Measurements from ENCODE around the gene KCNK3. TPM values are rescaled to one million over a fixed set of nuclear protein-coding genes. Genes with fewer than 3 reads are reported as not detected.
"Not testable (repeated sequence)": the region's sequence is repeated elsewhere in the genome, so short reads cannot be mapped to it uniquely, and the experiment has no call there.

Gene KCNK3
- total and polyA plus RNA-seq, 2 experiments from 2014 or later: 2.9 to 3.1 TPM

- Histone ChIP-seq H3K4me3 (no peak overlapping the region), H3K27ac (no peak overlapping the region), H3K4me1 (ENCODE audit: low read depth) (peaks cover 17% of the 10 kb centered on the region), H3K9me3 (ENCODE audit: low read depth) (no peaks in the 10 kb centered on the region), H3K27me3 (no peaks in the 10 kb centered on the region), H3K36me3 (no peaks in the 10 kb centered on the region)
- TF ChIP-seq CTCF (IDR thresholded peaks at IDR 0.05; ENCODE audit: low read depth, low read length): no peak
- no peak for DNase-seq (ENCODE audit: low read depth in 1 of 2, low spot score in 1 of 2)
Observed at GRCh38 chr2:26657265-26657664, 35.3 kb upstream of the KCNK3 start.

- Histone ChIP-seq H3K27ac (no peak overlapping the region), H3K36me3 (no peaks in the 10 kb centered on the region), H3K4me3 (no peak overlapping the region), H3K4me1 (ENCODE audit: low read depth) (peaks cover 7% of the 10 kb centered on the region), H3K9me3 (ENCODE audit: low read depth) (no peaks in the 10 kb centered on the region), H3K27me3 (no peaks in the 10 kb centered on the region)
- TF ChIP-seq CTCF (IDR thresholded peaks at IDR 0.05; ENCODE audit: low read depth, low read length): no peak
- DNase-seq (ENCODE audit: low read depth in 1 of 2, low spot score in 1 of 2): no peak
Observed at GRCh38 chr2:26658691-26659346, 33.7 kb upstream of the KCNK3 start.

GRCh38 chr2:26660363-26660962, 32.1 kb upstream of the KCNK3 start:
- DNase-seq (ENCODE audit: low read depth in 1 of 2, low spot score in 1 of 2): no peak
- Histone ChIP-seq H3K36me3 (no peaks in the 10 kb centered on the region), H3K9me3 (ENCODE audit: low read depth) (no peaks in the 10 kb centered on the region), H3K4me3 (no peak overlapping the region), H3K27ac (no peak overlapping the region), H3K27me3 (no peaks in the 10 kb centered on the region), H3K4me1 (ENCODE audit: low read depth) (no peaks in the 10 kb centered on the region)
- TF ChIP-seq CTCF (IDR thresholded peaks at IDR 0.05; ENCODE audit: low read depth, low read length): no peak

- H3K4me3 ChIP-seq; H3K27me3 ChIP-seq; DNase-seq (ENCODE audit: low read depth in 1 of 2, low spot score in 1 of 2); H3K4me1 ChIP-seq (ENCODE audit: low read depth); H3K36me3 ChIP-seq; H3K27ac ChIP-seq; H3K9me3 ChIP-seq (ENCODE audit: low read depth): not testable (repeated sequence)
Observed at GRCh38 chr2:26665296-26665695, 27.2 kb upstream of the KCNK3 start.

GRCh38 chr2:26666671-26667070, 25.9 kb upstream of the KCNK3 start:
- no peaks in the 10 kb centered on the region for H3K9me3 ChIP-seq (ENCODE audit: low read depth)
- no peak for TF ChIP-seq CTCF (IDR thresholded peaks at IDR 0.05; ENCODE audit: low read depth, low read length)
- peaks cover 4% of the 10 kb centered on the region for H3K4me1 ChIP-seq (ENCODE audit: low read depth)
- no peak overlapping the region for H3K4me3 ChIP-seq
- DNase-seq (ENCODE audit: low read depth in 1 of 2, low spot score in 1 of 2): no peak
- no peak overlapping the region for H3K27ac ChIP-seq
- no peaks in the 10 kb centered on the region for H3K36me3 ChIP-seq
- H3K27me3 ChIP-seq: no peaks in the 10 kb centered on the region

- no peak for TF ChIP-seq CTCF (IDR thresholded peaks at IDR 0.05; ENCODE audit: low read depth, low read length)
- DNase-seq (ENCODE audit: low read depth in 1 of 2, low spot score in 1 of 2): no peak
- no peak overlapping the region for H3K4me3 ChIP-seq
- H3K27ac ChIP-seq: no peak overlapping the region
- H3K4me1 ChIP-seq (ENCODE audit: low read depth): peaks cover 4% of the 10 kb centered on the region
- H3K27me3 ChIP-seq: no peaks in the 10 kb centered on the region
- H3K9me3 ChIP-seq (ENCODE audit: low read depth): no peaks in the 10 kb centered on the region
- no peaks in the 10 kb centered on the region for H3K36me3 ChIP-seq
Observed at GRCh38 chr2:26668041-26668440, 24.5 kb upstream of the KCNK3 start.
